Activated naive CD8-positive, alpha-beta T cell treated with anti-CD3 and anti-CD28 coated beads for 36 hours (primary cell): Measurements from ENCODE around the gene SLC5A1. TPM values are rescaled to one million over a fixed set of nuclear protein-coding genes. Genes with fewer than 3 reads are reported as not detected.

Source experiments
- DNase-seq: peaks from one replicate; pipeline ENCODE4 v3.0.0; 2021
- H3K27ac Mint-ChIP-seq: one replicate; pipeline ENCODE4 v1.8.0; 2022; ENCODE audit warnings: mild to moderate bottlenecking, moderate library complexity, mixed read lengths
- H3K27me3 Mint-ChIP-seq: one replicate; pipeline ENCODE4 v1.8.0; 2022; ENCODE audit warnings: mild to moderate bottlenecking, mixed read lengths
- H3K36me3 Mint-ChIP-seq: one replicate; pipeline ENCODE4 v1.8.0; 2021; ENCODE audit warnings: mild to moderate bottlenecking, mixed read lengths
- H3K4me1 Mint-ChIP-seq: one replicate; pipeline ENCODE4 v1.8.0; 2021; ENCODE audit warnings: mixed read lengths
- H3K4me3 Mint-ChIP-seq: one replicate; pipeline ENCODE4 v1.8.0; 2022; ENCODE audit warnings: mild to moderate bottlenecking, moderate library complexity, mixed read lengths
- H3K9me3 Mint-ChIP-seq: one replicate; pipeline ENCODE4 v1.8.0; 2022; ENCODE audit warnings: mixed read lengths
- total RNA-seq, 2 experiments: library from RNA; stranded (reverse); gene quantifications; one replicate each; pipeline ENCODE4 v1.2.3, GENCODE V29; 2021

Gene SLC5A1
- total RNA-seq, 2 experiments from 2014 or later, result not detected

GRCh38 chr22:32069579-32070372 is 26.7 kb downstream of the SLC5A1 start:
- H3K36me3 Mint-ChIP-seq, result no peaks in the 10 kb centered on the region
- no peak overlapping the region for H3K27ac Mint-ChIP-seq
- H3K27me3 Mint-ChIP-seq, result peaks cover 16% of the 10 kb centered on the region
- H3K4me3 Mint-ChIP-seq, result no peak overlapping the region
- H3K4me1 Mint-ChIP-seq, result no peaks in the 10 kb centered on the region
- no peak for DNase-seq
- no peaks in the 10 kb centered on the region for H3K9me3 Mint-ChIP-seq

- H3K9me3 Mint-ChIP-seq, result no peaks in the 10 kb centered on the region
- no peak for DNase-seq
- H3K27me3 Mint-ChIP-seq, result peaks cover 18% of the 10 kb centered on the region
- H3K36me3 Mint-ChIP-seq, result no peaks in the 10 kb centered on the region
- H3K4me1 Mint-ChIP-seq, result no peaks in the 10 kb centered on the region
- no peak overlapping the region for H3K27ac Mint-ChIP-seq
- no peak overlapping the region for H3K4me3 Mint-ChIP-seq
Measured at GRCh38 chr22:32073262-32073661, 30.2 kb downstream of the SLC5A1 start.

GRCh38 chr22:32073823-32074380 is 30.8 kb downstream of the SLC5A1 start:
- H3K36me3 Mint-ChIP-seq, result no peaks in the 10 kb centered on the region
- no peak overlapping the region for H3K4me3 Mint-ChIP-seq
- no peaks in the 10 kb centered on the region for H3K4me1 Mint-ChIP-seq
- H3K9me3 Mint-ChIP-seq, result no peaks in the 10 kb centered on the region
- no peak for DNase-seq
- H3K27ac Mint-ChIP-seq, result no peak overlapping the region
- H3K27me3 Mint-ChIP-seq, result peaks cover 18% of the 10 kb centered on the region

GRCh38 chr22:32075997-32076760 is 33.1 kb downstream of the SLC5A1 start:
- Mint-ChIP-seq H3K9me3 (no peaks in the 10 kb centered on the region), H3K27ac (no peak overlapping the region)

DNA sequence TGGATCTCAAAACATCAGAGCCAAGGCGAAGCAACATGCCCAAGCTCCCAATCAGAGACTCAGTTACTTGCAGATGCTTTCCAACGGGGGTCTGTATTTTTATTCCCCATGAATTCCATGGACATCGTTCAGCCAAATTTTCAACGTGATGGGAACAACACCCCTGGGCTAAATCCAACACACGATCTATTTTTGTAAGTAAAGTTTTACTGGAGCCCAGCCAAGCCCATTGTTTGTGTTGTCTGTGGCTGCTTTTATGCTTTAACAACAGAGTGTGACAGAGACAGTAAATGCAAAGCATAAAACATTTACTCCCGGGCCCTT is 33.7 kb downstream of the SLC5A1 start:
- H3K9me3 Mint-ChIP-seq, result no peaks in the 10 kb centered on the region
- no peak overlapping the region for H3K4me3 Mint-ChIP-seq
- H3K27ac Mint-ChIP-seq, result no peak overlapping the region
- no peaks in the 10 kb centered on the region for H3K4me1 Mint-ChIP-seq
- peaks cover 18% of the 10 kb centered on the region for H3K27me3 Mint-ChIP-seq
- no peak for DNase-seq
- no peaks in the 10 kb centered on the region for H3K36me3 Mint-ChIP-seq

More at GRCh38 chr22:32075997-32076760, 33.1 kb downstream of the SLC5A1 start:
- H3K27me3 Mint-ChIP-seq, result peaks cover 18% of the 10 kb centered on the region
- H3K4me1 Mint-ChIP-seq, result no peaks in the 10 kb centered on the region
- DNase-seq, result no peak
- H3K4me3 Mint-ChIP-seq, result no peak overlapping the region
- no peaks in the 10 kb centered on the region for H3K36me3 Mint-ChIP-seq

- Mint-ChIP-seq H3K27ac (no peak overlapping the region), H3K27me3 (peaks cover 16% of the 10 kb centered on the region), H3K36me3 (no peaks in the 10 kb centered on the region), H3K4me1 (no peaks in the 10 kb centered on the region), H3K4me3 (no peak overlapping the region), H3K9me3 (no peaks in the 10 kb centered on the region)
- no peak for DNase-seq
Measured at GRCh38 chr22:32077151-32077550, 34.1 kb downstream of the SLC5A1 start.

- DNase-seq, result no peak
- Mint-ChIP-seq H3K27ac (no peak overlapping the region), H3K36me3 (no peaks in the 10 kb centered on the region), H3K9me3 (no peaks in the 10 kb centered on the region), H3K27me3 (peaks cover 13% of the 10 kb centered on the region), H3K4me3 (no peak overlapping the region), H3K4me1 (no peaks in the 10 kb centered on the region)
Measured at GRCh38 chr22:32079130-32080089, 36.3 kb downstream of the SLC5A1 start.

- H3K9me3 Mint-ChIP-seq, result no peaks in the 10 kb centered on the region
- no peak for DNase-seq
- H3K4me1 Mint-ChIP-seq, result no peaks in the 10 kb centered on the region
- no peak overlapping the region for H3K4me3 Mint-ChIP-seq
- H3K36me3 Mint-ChIP-seq, result no peaks in the 10 kb centered on the region
- no peak overlapping the region for H3K27ac Mint-ChIP-seq
- peaks cover 2% of the 10 kb centered on the region for H3K27me3 Mint-ChIP-seq
Measured at GRCh38 chr22:32080904-32081303, 37.8 kb downstream of the SLC5A1 start.

DNA sequence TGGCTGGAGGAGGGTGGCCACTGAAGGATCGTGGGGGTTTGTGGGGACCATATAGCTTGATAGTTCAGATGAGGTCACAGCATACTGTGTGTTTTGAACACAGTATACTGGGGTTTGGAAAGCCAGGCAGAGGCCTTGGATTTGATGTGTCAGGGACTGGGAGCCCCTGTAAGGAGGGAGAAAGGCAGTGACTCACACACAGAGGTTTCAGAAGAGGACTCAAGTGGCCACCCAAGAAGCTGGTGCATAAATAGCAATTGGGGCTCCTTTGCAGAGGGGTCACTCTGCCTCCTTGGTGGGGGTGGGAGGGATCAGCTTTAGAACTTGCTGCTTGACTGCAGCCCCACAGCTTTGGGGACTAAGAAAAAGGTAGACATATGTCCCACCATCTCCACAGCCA is 39.3 kb downstream of the SLC5A1 start:
- DNase-seq, result no peak
- Mint-ChIP-seq H3K9me3 (no peaks in the 10 kb centered on the region), H3K36me3 (no peaks in the 10 kb centered on the region), H3K27me3 (peaks cover 9% of the 10 kb centered on the region), H3K4me3 (no peak overlapping the region), H3K4me1 (no peaks in the 10 kb centered on the region), H3K27ac (no peak overlapping the region)

GRCh38 chr22:32083000-32083399 is 39.9 kb downstream of the SLC5A1 start:
- no peak for DNase-seq
- Mint-ChIP-seq H3K4me1 (no peaks in the 10 kb centered on the region), H3K27ac (no peak overlapping the region), H3K36me3 (no peaks in the 10 kb centered on the region), H3K27me3 (peaks cover 14% of the 10 kb centered on the region), H3K4me3 (no peak overlapping the region), H3K9me3 (no peaks in the 10 kb centered on the region)

DNA sequence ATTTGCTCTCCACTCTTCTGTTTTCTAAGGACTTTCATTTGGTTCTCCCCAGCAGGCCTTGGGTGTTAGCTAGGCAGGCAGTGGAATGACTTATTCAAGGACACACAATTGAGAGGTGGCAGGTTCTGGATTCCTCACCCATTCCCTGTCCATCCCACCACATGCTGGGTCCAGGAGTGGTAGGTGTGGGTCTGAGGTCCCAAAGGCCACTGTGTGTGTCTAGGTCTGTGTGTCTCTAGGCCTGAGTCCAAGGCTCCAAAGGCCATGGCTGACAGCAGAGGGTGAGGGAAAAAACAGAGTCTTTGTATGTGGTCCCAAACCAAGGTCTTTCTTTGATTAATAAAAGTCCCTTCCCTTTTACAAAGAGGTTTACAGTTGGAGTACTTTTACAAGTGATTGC is 40.8 kb downstream of the SLC5A1 start:
- no peak for DNase-seq
- H3K4me1 Mint-ChIP-seq, result no peaks in the 10 kb centered on the region
- H3K36me3 Mint-ChIP-seq, result no peaks in the 10 kb centered on the region
- no peak overlapping the region for H3K4me3 Mint-ChIP-seq
- H3K9me3 Mint-ChIP-seq, result no peaks in the 10 kb centered on the region
- no peak overlapping the region for H3K27ac Mint-ChIP-seq
- peaks cover 21% of the 10 kb centered on the region for H3K27me3 Mint-ChIP-seq

GRCh38 chr22:32088084-32088483 is 45.0 kb downstream of the SLC5A1 start:
- no peak overlapping the region for H3K27ac Mint-ChIP-seq
- no peak for DNase-seq
- H3K4me1 Mint-ChIP-seq, result no peaks in the 10 kb centered on the region
- no peak overlapping the region for H3K4me3 Mint-ChIP-seq
- H3K36me3 Mint-ChIP-seq, result no peaks in the 10 kb centered on the region
- H3K9me3 Mint-ChIP-seq, result no peaks in the 10 kb centered on the region
- H3K27me3 Mint-ChIP-seq, result peaks cover 22% of the 10 kb centered on the region

- peaks cover 14% of the 10 kb centered on the region for H3K4me1 Mint-ChIP-seq
- no peak overlapping the region for H3K27ac Mint-ChIP-seq
- no peaks in the 10 kb centered on the region for H3K27me3 Mint-ChIP-seq
- H3K36me3 Mint-ChIP-seq, result no peaks in the 10 kb centered on the region
- H3K4me3 Mint-ChIP-seq, result no peak overlapping the region
- DNase-seq, result no peak
- no peaks in the 10 kb centered on the region for H3K9me3 Mint-ChIP-seq
Measured at GRCh38 chr22:32097018-32097417, 54.0 kb downstream of the SLC5A1 start.

GRCh38 chr22:32097881-32098499 is 54.9 kb downstream of the SLC5A1 start:
- H3K27ac Mint-ChIP-seq, result no peak overlapping the region
- H3K36me3 Mint-ChIP-seq, result no peaks in the 10 kb centered on the region
- H3K27me3 Mint-ChIP-seq, result peaks cover 4% of the 10 kb centered on the region
- no peak for DNase-seq
- H3K4me3 Mint-ChIP-seq, result no peak overlapping the region
- H3K9me3 Mint-ChIP-seq, result no peaks in the 10 kb centered on the region
- peaks cover 14% of the 10 kb centered on the region for H3K4me1 Mint-ChIP-seq
